ENCODE data around the gene DOLK. TPM values are rescaled to one million over a fixed set of nuclear protein-coding genes. Genes with fewer than 3 reads are reported as not detected.
A peak's percentile ranks its signal among the peaks of the same experiment; 100 is the strongest.

Gene DOLK
- total and polyA plus RNA-seq, 2 experiments from 2014 or later = 21.0 to 37.1 TPM

- H3K4me3 ChIP-seq = no peak overlapping the region
- H3K9me3 ChIP-seq (ENCODE audit: low read depth) = no peaks in the 10 kb centered on the region
- H3K4me1 ChIP-seq (ENCODE audit: low read depth) = no peaks in the 10 kb centered on the region
- H3K27me3 ChIP-seq = no peaks in the 10 kb centered on the region
- H3K27ac ChIP-seq = peak overlapping the region; percentile 21
- DNase-seq (ENCODE audit: low read depth in 1 of 2, low spot score in 1 of 2) = no peak
- H3K36me3 ChIP-seq = peaks cover 4% of the 10 kb centered on the region
- no peak for TF ChIP-seq CTCF (IDR thresholded peaks at IDR 0.05; ENCODE audit: low read depth, low read length)
Observed at GRCh38 chr9:128898845-128899565, 48.4 kb downstream of the DOLK start.

GRCh38 chr9:128898382-128898781, 49.0 kb downstream of the DOLK start:
- H3K27ac ChIP-seq = peak overlapping the region; percentile 21
- H3K36me3 ChIP-seq = peaks cover 4% of the 10 kb centered on the region
- H3K27me3 ChIP-seq = no peaks in the 10 kb centered on the region
- no peaks in the 10 kb centered on the region for H3K4me1 ChIP-seq (ENCODE audit: low read depth)
- H3K9me3 ChIP-seq (ENCODE audit: low read depth) = no peaks in the 10 kb centered on the region
- no peak overlapping the region for H3K4me3 ChIP-seq
- no peak for TF ChIP-seq CTCF (IDR thresholded peaks at IDR 0.05; ENCODE audit: low read depth, low read length)
- no peak for DNase-seq (ENCODE audit: low read depth in 1 of 2, low spot score in 1 of 2)

- H3K4me3 ChIP-seq = no peak overlapping the region
- no peaks in the 10 kb centered on the region for H3K27me3 ChIP-seq
- no peaks in the 10 kb centered on the region for H3K4me1 ChIP-seq (ENCODE audit: low read depth)
- no peaks in the 10 kb centered on the region for H3K9me3 ChIP-seq (ENCODE audit: low read depth)
- no peak overlapping the region for H3K27ac ChIP-seq
- TF ChIP-seq CTCF (IDR thresholded peaks at IDR 0.05; ENCODE audit: low read depth, low read length) = no peak
- peaks cover 4% of the 10 kb centered on the region for H3K36me3 ChIP-seq
- DNase-seq (ENCODE audit: low read depth in 1 of 2, low spot score in 1 of 2) = no peak
Observed at GRCh38 chr9:128895556-128895955, 51.8 kb downstream of the DOLK start.

Other genes starting within 250 kb of the DOLK start
- 13.8 and 17.9 TPM in 2 replicates for gene PKN3, start 245.1 kb downstream of the DOLK start, total RNA-seq
- gene PKN3, start 245.1 kb downstream of the DOLK start, polyA plus RNA-seq = 13.4 and 13.5 TPM in 2 replicates
- gene ZDHHC12, start 223.5 kb downstream of the DOLK start, total RNA-seq = 58.7 and 87.1 TPM in 2 replicates
- gene ZDHHC12, start 223.5 kb downstream of the DOLK start, polyA plus RNA-seq = 47.4 and 68.3 TPM in 2 replicates
- gene ZER1, start 175.7 kb downstream of the DOLK start, total RNA-seq = 89.6 and 94.1 TPM in 2 replicates
- 74.1 and 84.7 TPM in 2 replicates for gene ZER1, start 175.7 kb downstream of the DOLK start, polyA plus RNA-seq
- gene TBC1D13, start 160.3 kb downstream of the DOLK start, total RNA-seq = 24.6 and 26.6 TPM in 2 replicates
- 33.4 and 39.4 TPM in 2 replicates for gene TBC1D13, start 160.3 kb downstream of the DOLK start, polyA plus RNA-seq
- 93.3 and 136 TPM in 2 replicates for gene ENDOG, start 129.1 kb downstream of the DOLK start, total RNA-seq
- gene ENDOG, start 129.1 kb downstream of the DOLK start, polyA plus RNA-seq = 177 and 209 TPM in 2 replicates
- gene SPOUT1, start 117.8 kb downstream of the DOLK start, total RNA-seq = 20.2 and 24.2 TPM in 2 replicates
- 32.1 and 52.1 TPM in 2 replicates for gene SPOUT1, start 117.8 kb downstream of the DOLK start, polyA plus RNA-seq
- 23.3 and 25.0 TPM in 2 replicates for gene KYAT1, start 65.7 kb downstream of the DOLK start, total RNA-seq
- gene KYAT1, start 65.7 kb downstream of the DOLK start, polyA plus RNA-seq = 21.8 and 36.9 TPM in 2 replicates
- 48.1 and 55.8 TPM in 2 replicates for gene LRRC8A, start 65.5 kb downstream of the DOLK start, total RNA-seq
- gene LRRC8A, start 65.5 kb downstream of the DOLK start, polyA plus RNA-seq = 28.6 and 31.6 TPM in 2 replicates
- 25.3 and 36.6 TPM in 2 replicates for gene PHYHD1, start 26.6 kb downstream of the DOLK start, total RNA-seq
- gene PHYHD1, start 26.6 kb downstream of the DOLK start, polyA plus RNA-seq = 40.8 and 43.8 TPM in 2 replicates
- 50.8 and 52.0 TPM in 2 replicates for gene NUP188, start 96 bp upstream of the DOLK start, total RNA-seq
- 35.8 and 38.9 TPM in 2 replicates for gene NUP188, start 96 bp upstream of the DOLK start, polyA plus RNA-seq
- 132 and 203 TPM in 2 replicates for gene SH3GLB2, start 80.7 kb upstream of the DOLK start, total RNA-seq
- 182 and 187 TPM in 2 replicates for gene SH3GLB2, start 80.7 kb upstream of the DOLK start, polyA plus RNA-seq
- 65.8 and 69.8 TPM in 2 replicates for gene MIGA2, start 89.0 kb upstream of the DOLK start, total RNA-seq
- 44.7 and 48.7 TPM in 2 replicates for gene MIGA2, start 89.0 kb upstream of the DOLK start, polyA plus RNA-seq
- gene DOLPP1, start 133.5 kb upstream of the DOLK start, total RNA-seq = 18.0 and 19.3 TPM in 2 replicates
- 9.5 and 19.0 TPM in 2 replicates for gene DOLPP1, start 133.5 kb upstream of the DOLK start, polyA plus RNA-seq
- gene CRAT, start 163.2 kb upstream of the DOLK start, total RNA-seq = 81.6 and 92.8 TPM in 2 replicates
- 80.6 and 85.2 TPM in 2 replicates for gene CRAT, start 163.2 kb upstream of the DOLK start, polyA plus RNA-seq
- gene PTPA, start 163.8 kb upstream of the DOLK start, total RNA-seq = 197 and 257 TPM in 2 replicates
- gene PTPA, start 163.8 kb upstream of the DOLK start, polyA plus RNA-seq = 144 and 156 TPM in 2 replicates
- 51.7 and 77.4 TPM in 2 replicates for gene IER5L, start 230.7 kb upstream of the DOLK start, total RNA-seq
- gene IER5L, start 230.7 kb upstream of the DOLK start, polyA plus RNA-seq = 21.5 and 38.5 TPM in 2 replicates